Measurements from ENCODE around the gene IGF1R.

- TF ChIP-seq JUN (IDR thresholded peaks at IDR 0.05; ENCODE audit: borderline replicate concordance, insufficient read depth, insufficient read length, low read depth): no peak
- TF ChIP-seq CTCF (IDR thresholded peaks at IDR 0.05; ENCODE audit: extremely low read depth in 1 of 2, insufficient read depth in 1 of 2, low read depth in 1 of 2, low read length in 2 of 2): no peak
- no peak for TF ChIP-seq MYC (IDR thresholded peaks at IDR 0.05; ENCODE audit: low read depth, low read length)
- TF ChIP-seq FOS (IDR thresholded peaks at IDR 0.05; ENCODE audit: borderline replicate concordance, insufficient read depth, low read length): no peak
These were observed 87.0 kb downstream of the IGF1R start for GRCh38 chr15:98735304-98735703.
